ENCODE results near the gene GH1.
"Not testable (repeated sequence)": the region's sequence is repeated elsewhere in the genome, so short reads cannot be mapped to it uniquely, and the experiment has no call there.

GH1 gene

GRCh38 chr17:63926164-63926563, 7.5 kb upstream of the GH1 start:
- no peak for DNase-seq (ENCODE audit: low read depth)

GRCh38 chr17:63925615-63926014, 7.0 kb upstream of the GH1 start:
- no peak for DNase-seq (ENCODE audit: low read depth)

DNA sequence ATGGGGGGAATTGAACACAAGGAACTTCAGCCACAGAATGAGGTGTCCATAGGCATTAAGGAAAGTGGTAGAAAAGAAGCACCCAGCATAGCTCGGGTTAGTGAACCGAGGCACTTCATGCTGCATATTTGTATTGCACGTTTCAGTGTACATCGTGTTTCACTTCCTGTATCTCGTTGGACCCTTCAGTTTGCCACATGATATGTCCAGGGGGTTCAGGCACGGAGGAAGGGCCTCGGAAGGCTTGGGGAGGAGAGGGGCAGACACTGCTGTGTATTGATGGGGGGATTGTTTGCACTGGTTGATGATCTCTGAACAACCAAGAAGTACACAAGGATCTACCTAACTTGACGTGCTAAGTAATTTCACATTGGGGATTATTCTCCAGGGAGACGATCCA, 3.8 kb upstream of the GH1 start:
- not testable (repeated sequence) for DNase-seq (ENCODE audit: low read depth)

GRCh38 chr17:63920779-63921178, 2.1 kb upstream of the GH1 start:
- not testable (repeated sequence) for DNase-seq (ENCODE audit: low read depth)

DNA sequence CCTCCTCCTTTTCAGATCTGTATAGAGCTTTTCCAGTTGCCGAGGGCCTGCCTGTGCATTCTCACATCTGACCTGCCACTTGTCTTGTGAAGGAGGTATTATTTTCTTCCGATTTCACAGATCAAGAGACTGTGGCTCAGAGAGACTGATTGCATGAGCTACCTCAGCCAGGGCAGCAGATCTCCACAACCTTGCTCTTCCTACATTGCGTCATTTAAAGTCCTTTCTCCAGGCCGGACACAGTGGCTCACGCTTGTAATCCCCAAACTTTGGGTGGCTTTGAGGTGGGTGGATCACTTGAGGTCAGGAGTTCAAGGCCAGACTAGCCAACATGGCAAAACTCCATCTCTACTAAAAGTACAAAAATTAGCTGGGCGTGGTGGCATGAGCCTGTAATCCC, 1.4 kb upstream of the GH1 start:
- DNase-seq (ENCODE audit: low read depth), result not testable (repeated sequence)

GRCh38 chr17:63919311-63919723, 678 bp upstream of the GH1 start:
- peak; percentile 53 for DNase-seq (ENCODE audit: low read depth)

DNA sequence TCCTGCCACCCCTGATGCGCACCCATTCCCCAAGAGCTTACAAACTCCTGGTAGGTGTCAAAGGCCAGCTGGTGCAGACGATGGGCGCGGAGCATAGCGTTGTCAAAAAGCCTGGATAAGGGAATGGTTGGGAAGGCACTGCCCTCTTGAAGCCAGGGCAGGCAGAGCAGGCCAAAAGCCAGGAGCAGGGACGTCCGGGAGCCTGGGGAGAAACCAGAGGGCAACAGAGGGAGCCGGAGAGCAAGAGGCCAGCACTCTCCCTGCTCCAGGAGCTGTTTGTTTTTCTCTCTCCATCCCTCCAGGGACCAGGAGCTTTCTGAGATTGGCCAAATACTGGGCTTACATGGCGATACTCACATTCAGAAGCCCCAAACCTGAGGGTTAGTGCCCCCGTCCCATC, 334 bp downstream of the GH1 start:
- no peak for DNase-seq (ENCODE audit: low read depth)

DNA sequence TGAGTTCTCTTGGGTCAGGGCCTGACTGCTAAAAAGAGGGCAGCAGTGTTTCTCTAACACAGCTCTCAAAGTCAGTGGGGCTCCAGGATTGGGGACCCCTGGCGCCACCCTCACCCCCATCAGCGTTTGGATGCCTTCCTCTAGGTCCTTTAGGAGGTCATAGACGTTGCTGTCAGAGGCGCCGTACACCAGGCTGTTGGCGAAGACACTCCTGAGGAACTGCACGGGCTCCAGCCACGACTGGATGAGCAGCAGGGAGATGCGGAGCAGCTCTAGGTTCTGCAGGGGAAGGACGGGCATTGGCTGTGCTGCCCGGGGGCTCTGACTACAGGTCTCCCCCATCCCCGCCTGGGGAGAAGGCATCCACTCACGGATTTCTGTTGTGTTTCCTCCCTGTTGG, 993 bp downstream of the GH1 start:
- DNase-seq (ENCODE audit: low read depth), result no peak

DNA sequence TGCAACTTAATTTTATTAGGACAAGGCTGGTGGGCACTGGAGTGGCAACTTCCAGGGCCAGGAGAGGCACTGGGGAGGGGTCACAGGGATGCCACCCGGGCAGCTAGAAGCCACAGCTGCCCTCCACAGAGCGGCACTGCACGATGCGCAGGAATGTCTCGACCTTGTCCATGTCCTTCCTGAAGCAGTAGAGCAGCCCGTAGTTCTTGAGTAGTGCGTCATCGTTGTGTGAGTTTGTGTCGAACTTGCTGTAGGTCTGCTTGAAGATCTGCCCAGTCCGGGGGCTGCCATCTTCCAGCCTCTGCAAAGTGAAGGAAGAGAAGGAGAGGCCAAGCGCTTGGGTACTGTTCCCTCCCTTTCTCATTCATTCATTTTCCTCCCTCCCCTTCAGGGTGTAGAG, 1.4 kb downstream of the GH1 start:
- DNase-seq (ENCODE audit: low read depth), result not testable (repeated sequence)

DNA sequence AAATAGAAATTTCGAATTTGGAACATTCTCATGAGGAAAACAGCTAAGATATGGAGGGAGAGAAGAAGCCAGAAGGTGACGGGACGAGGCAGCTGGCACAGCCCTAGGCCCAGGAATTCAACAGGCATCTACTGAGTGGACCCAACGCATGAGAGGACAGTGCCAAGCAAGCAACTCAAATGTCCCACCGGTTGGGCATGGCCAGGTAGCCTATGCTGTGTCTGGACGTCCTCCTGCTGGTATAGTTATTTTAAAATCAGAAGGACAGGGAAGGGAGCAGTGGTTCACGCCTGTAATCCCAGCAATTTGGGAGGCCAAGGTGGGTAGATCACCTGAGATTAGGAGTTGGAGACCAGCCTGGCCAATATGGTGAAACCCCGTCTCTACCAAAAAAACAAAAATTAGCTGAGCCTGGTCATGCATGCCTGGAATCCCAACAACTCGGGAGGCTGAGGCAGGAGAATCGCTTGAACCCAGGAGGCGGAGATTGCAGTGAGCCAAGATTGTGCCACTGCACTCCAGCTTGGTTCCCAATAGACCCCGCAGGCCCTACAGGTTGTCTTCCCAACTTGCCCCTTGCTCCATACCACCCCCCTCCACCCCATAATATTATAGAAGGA, 2.0 kb downstream of the GH1 start:
- DNase-seq (ENCODE audit: low read depth), result no peak

- DNase-seq (ENCODE audit: low read depth), result not testable (repeated sequence)
These were observed 2.9 kb downstream of the GH1 start for GRCh38 chr17:63915753-63916152.

GRCh38 chr17:63914471-63914870, 4.2 kb downstream of the GH1 start:
- no peak for DNase-seq (ENCODE audit: low read depth)

DNA sequence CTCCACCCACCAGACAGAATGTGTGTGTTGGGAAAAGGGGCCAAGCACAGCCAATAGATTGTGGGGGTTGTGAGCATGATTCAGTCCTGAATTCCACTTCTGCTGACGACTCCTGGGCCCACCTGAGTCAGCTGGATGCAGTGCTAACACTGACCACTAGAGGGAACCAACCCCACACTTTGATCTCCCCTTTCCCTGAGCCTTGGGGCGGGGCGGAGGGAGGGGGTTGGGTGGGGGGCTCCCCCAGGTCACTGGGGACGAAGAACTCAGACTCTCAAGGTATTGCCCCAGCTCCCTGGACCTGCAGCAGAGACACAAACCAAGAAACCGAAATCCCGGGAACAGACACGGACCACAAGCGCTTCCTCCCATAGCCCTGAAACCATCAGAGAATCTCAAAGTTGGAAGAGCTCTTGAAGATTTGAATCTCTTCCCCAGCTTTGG, 7.0 kb downstream of the GH1 start:
- peak; percentile 37 for DNase-seq (ENCODE audit: low read depth)

- DNase-seq (ENCODE audit: low read depth), result no peak
These were observed 7.5 kb downstream of the GH1 start, which contains the start of gene CSHL1 for GRCh38 chr17:63911041-63911635. TSS of gene CSHL1 (minus strand) at chr17:63911258. CDS start at chr17:63911196, 62 bp downstream.

GRCh38 chr17:63910096-63910495, 8.5 kb downstream of the GH1 start:
- DNase-seq (ENCODE audit: low read depth), result no peak

GRCh38 chr17:63909586-63909985, 9.1 kb downstream of the GH1 start:
- DNase-seq (ENCODE audit: low read depth), result not testable (repeated sequence)

DNA sequence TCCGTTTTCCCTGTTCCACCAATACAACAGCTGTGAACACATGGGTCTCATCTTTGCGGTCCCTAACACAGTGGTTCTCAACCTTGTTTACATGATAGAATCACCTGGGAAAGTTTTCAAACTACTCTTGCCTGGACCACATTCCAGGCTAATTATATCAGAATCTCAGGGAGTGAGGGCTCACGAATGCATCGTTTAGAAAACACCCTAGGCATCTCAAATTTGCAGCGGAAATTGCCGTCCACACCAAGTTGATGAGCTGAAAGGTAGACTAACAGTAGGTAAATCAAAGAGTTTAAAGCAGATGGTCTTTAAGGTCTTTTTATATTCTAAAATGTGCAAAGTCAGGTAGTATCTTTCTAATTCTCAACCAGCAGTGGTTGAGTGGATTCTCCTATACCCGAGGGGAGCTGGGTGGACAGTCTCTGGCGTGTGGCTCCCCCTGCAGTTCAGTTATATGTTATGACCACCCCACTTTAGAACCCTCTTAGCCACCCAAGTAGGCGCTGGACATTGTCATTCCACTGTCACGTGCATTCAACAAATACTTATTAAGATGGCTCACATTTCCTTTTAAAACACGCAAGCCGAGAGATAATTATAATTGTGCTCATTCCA, 11.4 kb downstream of the GH1 start:
- not testable (repeated sequence) for DNase-seq (ENCODE audit: low read depth)

GRCh38 chr17:63904796-63905195, 13.8 kb downstream of the GH1 start:
- DNase-seq (ENCODE audit: low read depth), result not testable (repeated sequence)

- DNase-seq (ENCODE audit: low read depth), result not testable (repeated sequence)
These were observed 14.8 kb downstream of the GH1 start for GRCh38 chr17:63903787-63904201.

GRCh38 chr17:63901971-63902370, 16.7 kb downstream of the GH1 start:
- not testable (repeated sequence) for DNase-seq (ENCODE audit: low read depth)

DNA sequence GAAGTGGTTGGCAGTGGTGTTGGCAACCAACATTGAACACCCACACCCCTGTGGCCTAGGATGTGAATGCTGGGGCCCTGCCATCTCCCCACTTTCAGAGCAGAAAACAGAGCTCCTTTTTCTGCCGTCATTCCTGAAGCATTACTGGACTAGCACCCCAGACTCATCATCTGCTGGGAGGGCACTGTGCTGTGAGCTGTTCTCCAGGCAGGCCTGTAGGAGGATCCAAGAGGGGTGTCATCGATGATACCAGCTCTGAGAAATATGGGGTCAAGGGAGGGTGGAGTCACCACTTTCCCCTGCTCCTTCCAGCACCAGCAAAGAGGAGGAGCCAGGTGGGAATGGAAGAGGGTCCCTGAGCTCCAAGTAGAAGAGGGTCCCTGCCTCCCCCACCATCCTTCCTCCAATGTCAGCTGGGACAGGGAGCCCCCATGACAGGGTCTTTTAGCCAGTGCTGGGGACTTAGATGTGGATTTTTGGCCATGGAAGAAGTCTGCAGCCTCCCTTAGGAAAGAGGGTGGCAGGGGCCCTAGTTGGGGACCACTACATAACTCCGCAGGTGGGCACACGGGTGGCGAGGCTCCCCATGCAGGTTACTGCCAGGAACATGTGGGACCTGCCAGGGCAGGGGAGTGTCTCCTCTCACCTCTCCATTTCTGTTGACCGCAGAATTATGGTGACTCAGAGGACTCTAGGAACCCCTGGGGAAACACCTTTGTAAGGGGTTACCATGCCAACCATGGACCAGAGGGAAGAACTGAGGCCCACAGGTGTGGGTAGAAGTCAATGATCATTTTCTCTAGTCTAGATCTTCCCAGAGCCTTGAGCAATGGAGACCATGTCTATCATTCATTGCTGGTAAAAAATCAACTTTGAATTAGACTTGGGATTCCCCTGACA, 19.5 kb downstream of the GH1 start:
- not testable (repeated sequence) for DNase-seq (ENCODE audit: low read depth)
